NB4 (cell line): ENCODE results near the gene PNMA8C.

Source experiments
- DNase-seq: peaks from one replicate; pipeline ENCODE4 v3.0.0; 2010; ENCODE audit warnings: low read depth
- H3K4me3 ChIP-seq: one replicate; pipeline ENCODE4 v1.5.1; 2011; ENCODE audit warnings: mild to moderate bottlenecking, low read depth, low read length, moderate library complexity
- CTCF ChIP-seq: IDR thresholded peaks from one replicate; pipeline ENCODE4 v1.5.1; 2012; ENCODE audit warnings: low read depth, low read length
- MYC ChIP-seq: IDR thresholded peaks from 2 replicates; pipeline ENCODE4 v1.6.1; 2011; ENCODE audit warnings: low read depth, low read length
- POLR2A ChIP-seq: IDR thresholded peaks from 2 replicates; pipeline ENCODE4 v1.6.1; 2011; ENCODE audit warnings: mild to moderate bottlenecking; ENCODE audit not compliant: insufficient read length; ENCODE audit errors: extremely low read depth
- TF ChIP-seq, protein P1 (sequence below): IDR thresholded peaks from 2 replicates; pipeline ENCODE4 v1.6.1; 2011; ENCODE audit warnings: low read depth, low read length

PNMA8C gene

DNA sequence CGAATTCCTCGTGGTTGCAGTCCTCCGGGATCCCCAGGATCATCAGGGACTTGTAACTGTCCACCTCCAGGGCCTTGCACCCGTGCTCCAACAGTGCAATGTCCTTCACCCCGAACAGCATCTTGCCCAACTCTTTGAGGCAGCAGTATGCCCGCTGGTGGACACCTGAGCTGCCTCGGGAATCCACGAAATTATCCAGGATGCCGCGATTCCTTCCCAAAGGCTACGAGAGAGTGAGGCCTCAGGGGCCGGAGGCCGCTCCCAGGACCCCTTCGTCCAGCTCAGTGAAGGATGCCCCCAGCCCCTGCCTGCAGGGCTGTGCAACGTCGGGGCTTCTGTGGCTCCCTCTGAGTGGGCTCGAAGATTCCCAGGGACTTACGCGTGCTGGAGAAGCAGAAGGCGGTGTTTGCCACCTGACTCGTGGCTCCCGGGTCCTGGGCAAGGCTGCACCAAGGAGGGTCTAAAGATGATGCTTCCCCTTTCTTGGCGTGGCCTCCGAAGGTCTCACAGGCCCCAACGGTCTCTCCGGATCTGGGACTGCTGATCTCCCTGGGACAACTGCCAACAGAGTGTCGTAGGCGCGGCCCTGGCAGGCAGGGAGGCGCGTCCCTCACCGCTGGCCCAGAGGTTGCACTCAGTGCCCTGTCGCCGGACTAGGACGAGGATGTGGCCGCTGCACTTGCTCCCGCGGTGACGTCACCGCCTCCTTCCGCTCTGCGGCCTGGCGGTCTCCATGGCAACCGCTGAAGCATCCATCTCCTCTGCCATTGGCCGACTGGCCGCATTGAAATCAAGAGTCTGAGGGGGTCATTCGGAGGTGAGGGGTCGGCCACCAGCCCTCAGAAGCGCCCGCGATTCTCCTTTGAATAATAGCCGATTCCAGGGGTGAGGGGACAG, at the start of gene PNMA8C:
Gene PNMA8C, minus strand, starts transcription at position 698 of the 897 bp plus-strand sequence. Its CDS starts 577 bp downstream, at position 121.
- H3K4me3 ChIP-seq = no peak within 1 kb of the TSS
- TF ChIP-seq CTCF = no peak
- no peak for TF ChIP-seq MYC
- no peak for TF ChIP-seq POLR2A
- TF ChIP-seq, protein P1, sequence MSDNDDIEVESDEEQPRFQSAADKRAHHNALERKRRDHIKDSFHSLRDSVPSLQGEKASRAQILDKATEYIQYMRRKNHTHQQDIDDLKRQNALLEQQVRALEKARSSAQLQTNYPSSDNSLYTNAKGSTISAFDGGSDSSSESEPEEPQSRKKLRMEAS = no peak
- DNase-seq = peak; percentile 70

DNA sequence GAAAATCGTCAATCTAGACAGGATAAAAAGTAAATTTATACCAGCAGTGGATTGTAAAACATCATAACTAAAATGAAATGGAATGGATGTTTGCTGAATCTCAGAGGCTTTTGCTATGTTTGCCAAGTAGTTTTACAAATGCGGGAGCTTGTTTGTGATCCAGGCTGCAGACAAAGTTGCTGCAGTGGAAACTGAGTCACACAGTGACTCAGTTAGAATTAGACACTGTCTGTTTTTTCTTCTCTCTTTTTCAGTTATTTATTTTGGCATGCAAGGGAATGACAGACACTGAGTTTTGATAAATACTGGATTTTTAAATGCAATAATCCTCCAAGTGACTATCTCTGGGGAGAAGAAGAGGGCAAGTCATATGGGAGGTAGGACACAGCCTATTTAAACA, 47.2 kb upstream of the PNMA8C start:
- TF ChIP-seq, protein P1 = no peak
- no peak for TF ChIP-seq MYC
- no peak overlapping the region for H3K4me3 ChIP-seq
- no peak for DNase-seq

DNA sequence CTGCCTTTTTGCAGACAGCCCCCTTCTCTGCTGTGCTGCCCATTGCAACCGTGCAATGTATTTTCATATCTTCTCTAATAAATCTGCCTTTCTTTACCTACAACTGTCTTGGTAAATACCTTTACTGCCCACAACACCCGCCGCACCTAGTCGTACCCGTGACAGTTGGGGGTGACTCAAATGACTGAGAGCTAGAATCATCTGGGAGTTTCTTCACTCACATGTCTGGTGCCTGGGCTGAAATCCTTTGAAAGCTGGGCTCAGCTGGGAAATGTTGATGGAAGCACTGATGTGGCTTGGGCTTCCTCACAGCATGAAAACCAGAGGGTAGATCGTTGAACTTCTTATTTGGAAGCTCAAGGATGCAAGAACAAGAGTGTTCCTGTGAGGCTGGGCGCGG, 45.5 kb upstream of the PNMA8C start:
- TF ChIP-seq MYC = no peak
- no peak for TF ChIP-seq CTCF
- TF ChIP-seq, protein P1 = no peak
- no peak for TF ChIP-seq POLR2A
- no peak for DNase-seq
- no peak overlapping the region for H3K4me3 ChIP-seq

GRCh38 chr19:46472592-46472991, 43.9 kb upstream of the PNMA8C start:
- no peak overlapping the region for H3K4me3 ChIP-seq
- no peak for DNase-seq
- TF ChIP-seq, protein P1 = no peak
- no peak for TF ChIP-seq MYC
- no peak for TF ChIP-seq POLR2A
- TF ChIP-seq CTCF = no peak

- H3K4me3 ChIP-seq = no peak overlapping the region
- TF ChIP-seq MYC = no peak
- no peak for TF ChIP-seq CTCF
- no peak for TF ChIP-seq POLR2A
- TF ChIP-seq, protein P1 = no peak
- no peak for DNase-seq
Measured at GRCh38 chr19:46471811-46472543, 43.2 kb upstream of the PNMA8C start.
